Measurements from ENCODE around the gene PPM1F.
"Not testable (repeated sequence)": the region's sequence is repeated elsewhere in the genome, so short reads cannot be mapped to it uniquely, and the experiment has no call there.

Gene PPM1F

GRCh38 chr22:21940521-21940920 lies 12.1 kb downstream of the PPM1F start:
- DNase-seq (ENCODE audit: low spot score) = peak; percentile 22

DNA sequence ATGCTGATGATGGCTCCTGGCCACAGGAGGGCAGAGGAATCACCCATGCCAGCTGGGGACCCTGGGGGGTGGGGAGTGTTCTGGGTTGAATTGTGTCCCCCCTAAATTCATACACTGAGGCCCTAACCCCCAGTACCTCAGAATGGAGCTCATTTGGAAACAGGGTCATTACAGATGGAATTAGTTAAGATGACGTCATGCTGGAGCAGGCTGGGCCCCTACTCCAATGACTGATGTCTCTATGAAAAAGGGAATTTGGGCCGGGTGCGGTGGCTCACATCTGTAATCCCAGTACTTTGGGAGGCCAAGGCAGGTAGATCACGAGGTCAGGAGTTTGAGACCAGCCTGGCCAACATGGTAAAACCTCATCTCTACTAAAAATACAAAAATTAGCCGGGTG lies 12.7 kb downstream of the PPM1F start:
- not testable (repeated sequence) for DNase-seq (ENCODE audit: low spot score)

DNA sequence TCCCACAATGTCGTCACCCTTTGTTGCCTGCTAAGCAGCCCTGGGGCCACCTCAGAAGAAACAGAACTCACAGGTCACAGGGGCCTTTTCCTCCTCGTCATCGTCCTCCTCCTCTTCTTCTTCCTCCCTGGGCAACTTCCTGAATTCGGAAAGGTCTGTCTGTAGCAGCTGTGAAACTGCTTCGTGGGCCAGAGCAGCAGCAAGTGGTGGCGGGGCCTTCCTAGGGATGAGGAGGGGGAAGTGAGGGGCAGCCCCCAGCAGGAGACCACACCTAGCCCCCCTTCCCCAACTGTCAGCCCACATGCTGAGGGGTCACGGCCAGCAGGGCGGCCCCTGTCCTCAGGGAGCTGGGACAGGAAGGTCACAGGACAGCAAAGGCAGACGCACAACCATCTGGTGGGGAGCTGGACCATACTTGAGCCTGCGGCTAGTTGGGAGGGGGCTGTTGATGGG lies 13.2 kb downstream of the PPM1F start:
- DNase-seq (ENCODE audit: low spot score) = peak; percentile 30

DNA sequence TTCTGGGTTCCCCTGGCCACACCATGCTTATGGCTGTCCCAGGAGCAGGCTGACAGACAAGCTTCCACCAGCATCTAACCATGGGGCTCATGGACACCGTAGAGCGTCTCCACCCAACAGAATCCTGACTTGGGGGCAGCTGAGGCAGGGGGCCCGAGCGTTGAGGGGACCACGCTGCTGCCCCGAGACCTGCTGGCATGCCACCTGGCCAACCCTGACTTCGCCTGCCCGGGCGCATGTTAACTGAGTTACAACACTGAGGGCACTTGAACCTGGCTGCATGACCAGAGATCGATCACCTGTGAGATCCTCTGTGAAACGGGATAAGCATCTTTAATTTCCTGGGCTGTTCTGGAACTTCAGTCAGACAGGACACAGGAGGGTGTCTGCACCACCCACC lies 13.7 kb downstream of the PPM1F start:
- DNase-seq (ENCODE audit: low spot score) = no peak

- peak; percentile 97 for DNase-seq (ENCODE audit: low spot score)
Measured at GRCh38 chr22:21938071-21938822, 14.4 kb downstream of the PPM1F start.

DNA sequence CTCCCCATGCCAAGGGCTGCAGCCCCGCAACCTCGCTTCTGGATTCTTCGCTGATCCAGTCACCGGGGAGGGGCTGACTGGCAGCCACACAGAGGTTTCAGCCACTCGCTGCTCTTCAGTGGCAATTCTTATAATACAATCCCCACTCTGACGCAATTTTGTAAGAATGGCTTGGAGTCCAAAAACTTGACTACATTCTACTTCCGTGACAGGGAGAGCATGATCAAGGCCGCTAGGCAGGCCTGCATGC lies 14.9 kb downstream of the PPM1F start:
- DNase-seq (ENCODE audit: low spot score) = no peak

- peak; percentile 73 for DNase-seq (ENCODE audit: low spot score)
Measured at GRCh38 chr22:21937041-21937820, 15.4 kb downstream of the PPM1F start.

- DNase-seq (ENCODE audit: low spot score) = peak; percentile 38
Measured at GRCh38 chr22:21936151-21936775, 16.4 kb downstream of the PPM1F start.

DNA sequence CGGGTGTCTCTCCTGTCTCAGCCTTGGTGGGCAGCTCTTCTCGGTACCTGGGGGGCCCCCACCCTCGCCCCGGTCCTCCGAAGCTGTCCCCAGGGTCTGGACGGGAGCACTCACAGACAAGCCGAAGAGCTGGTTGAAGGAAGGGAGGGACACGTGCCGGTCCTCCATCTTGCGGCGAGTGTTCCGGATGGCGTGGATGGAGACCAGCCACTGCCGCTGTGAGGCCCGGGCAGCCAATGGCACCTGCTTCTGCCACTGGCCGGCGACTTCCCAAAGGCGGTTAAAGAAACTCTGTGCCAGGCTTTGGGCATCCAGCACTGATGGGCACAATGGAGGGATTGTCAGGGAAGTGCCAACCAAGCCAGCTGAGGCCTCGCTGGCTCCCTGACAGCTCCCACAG lies 18.7 kb downstream of the PPM1F start:
- peak; percentile 84 for DNase-seq (ENCODE audit: low spot score)

DNA sequence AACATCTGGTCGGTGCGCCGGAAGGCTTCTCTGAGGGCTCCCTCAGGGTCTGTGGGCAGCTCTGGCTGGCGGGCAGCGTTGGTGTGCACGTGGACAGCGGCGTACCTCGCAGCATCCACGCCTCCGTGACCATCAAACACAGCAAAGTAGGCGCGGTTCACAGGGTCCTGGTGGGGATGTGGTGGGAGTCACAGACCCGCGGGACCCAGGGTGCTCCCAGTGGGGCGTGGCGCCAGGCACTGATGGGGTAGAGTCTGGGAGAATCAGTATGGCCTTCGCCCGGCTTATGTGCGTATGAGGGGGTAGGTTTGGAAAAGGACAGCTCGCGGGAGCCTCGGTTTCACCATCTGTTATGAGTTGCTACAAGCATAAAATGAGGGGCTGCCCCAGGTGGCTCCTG lies 19.2 kb downstream of the PPM1F start:
- DNase-seq (ENCODE audit: low spot score) = no peak

DNA sequence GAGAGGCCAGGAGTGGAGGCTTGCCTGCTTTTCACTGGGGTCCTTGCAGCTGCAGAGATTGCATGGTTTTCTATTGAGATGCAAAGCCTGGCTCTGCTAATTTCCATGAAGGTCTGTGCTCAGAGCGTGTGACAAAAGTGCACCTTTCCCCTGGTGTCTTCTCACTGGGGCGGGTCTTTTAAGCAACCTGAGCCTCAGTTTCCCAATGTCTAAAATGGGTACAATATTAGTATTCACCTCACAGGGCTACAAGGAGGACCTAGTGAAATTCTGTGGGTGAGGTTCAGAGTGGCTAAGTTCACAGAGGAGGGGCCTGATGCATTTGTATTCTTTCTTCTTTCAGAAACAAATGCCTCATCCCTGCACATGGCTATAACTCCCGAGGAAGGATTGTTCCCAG lies 20.3 kb downstream of the PPM1F start:
- DNase-seq (ENCODE audit: low spot score) = no peak

DNA sequence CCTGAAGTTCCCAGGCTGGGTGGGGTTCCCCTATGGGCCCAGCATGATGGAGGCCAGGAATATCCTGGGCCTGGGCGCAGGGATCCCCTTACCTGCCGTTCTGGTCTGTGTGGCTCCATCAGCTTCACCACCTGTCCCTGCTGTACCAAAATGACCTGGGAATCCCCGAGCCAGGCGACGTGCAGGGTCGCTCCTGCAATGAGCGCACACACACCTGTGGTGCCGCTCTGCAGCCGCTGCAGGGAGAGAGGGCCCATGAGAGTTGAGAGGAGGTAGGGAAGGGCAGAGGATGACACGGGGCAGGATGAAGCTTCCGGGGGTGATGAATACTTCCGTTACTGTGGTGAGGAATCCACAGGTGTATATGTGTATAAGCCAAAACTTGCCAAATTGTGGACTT lies 21.6 kb downstream of the PPM1F start:
- no peak for DNase-seq (ENCODE audit: low spot score)

- DNase-seq (ENCODE audit: low spot score) = no peak
Measured at GRCh38 chr22:21929253-21929652, 23.4 kb downstream of the PPM1F start.

DNA sequence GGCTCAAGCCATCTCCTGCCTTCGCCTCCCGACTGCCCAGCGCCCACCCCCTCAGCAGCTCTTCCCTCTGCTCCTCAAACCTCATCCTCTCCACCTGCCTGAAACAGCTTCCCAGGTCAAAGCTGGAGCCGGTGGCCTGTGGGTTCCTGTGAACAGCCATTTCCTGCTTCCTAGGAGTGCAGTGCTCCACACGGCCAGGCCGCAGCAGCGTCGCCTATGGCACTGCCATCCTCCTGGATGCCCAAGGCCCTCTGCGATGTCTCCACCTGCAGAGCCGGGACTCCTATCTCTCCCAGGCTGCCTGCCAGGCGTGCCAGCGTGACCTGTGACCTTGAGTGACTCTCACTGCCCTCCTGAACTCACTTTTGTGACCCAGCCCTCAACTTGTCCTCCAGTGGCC lies 24.6 kb downstream of the PPM1F start:
- DNase-seq (ENCODE audit: low spot score) = no peak

- no peak for DNase-seq (ENCODE audit: low spot score)
Measured at GRCh38 chr22:21927174-21927823, 25.3 kb downstream of the PPM1F start.

DNA sequence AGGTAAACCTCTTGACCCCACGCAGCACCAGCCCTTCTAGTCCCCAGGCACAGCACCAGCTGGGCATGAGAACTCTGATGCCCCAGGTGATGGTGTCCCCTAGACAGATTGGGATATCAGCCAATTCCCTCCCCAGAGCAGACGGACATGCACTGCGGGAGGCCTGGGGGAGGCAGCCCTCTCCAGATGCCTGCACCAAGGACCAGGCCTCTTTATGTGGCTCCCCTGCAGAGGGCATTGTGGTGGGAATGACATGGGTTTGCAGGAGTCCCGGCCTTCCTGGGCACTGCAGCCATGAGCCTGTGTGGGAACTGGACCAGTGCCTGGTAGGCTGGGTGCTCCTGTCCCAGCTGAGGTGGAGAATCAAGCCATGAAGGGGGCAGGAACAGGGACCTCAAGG lies 25.9 kb downstream of the PPM1F start:
- no peak for DNase-seq (ENCODE audit: low spot score)

DNA sequence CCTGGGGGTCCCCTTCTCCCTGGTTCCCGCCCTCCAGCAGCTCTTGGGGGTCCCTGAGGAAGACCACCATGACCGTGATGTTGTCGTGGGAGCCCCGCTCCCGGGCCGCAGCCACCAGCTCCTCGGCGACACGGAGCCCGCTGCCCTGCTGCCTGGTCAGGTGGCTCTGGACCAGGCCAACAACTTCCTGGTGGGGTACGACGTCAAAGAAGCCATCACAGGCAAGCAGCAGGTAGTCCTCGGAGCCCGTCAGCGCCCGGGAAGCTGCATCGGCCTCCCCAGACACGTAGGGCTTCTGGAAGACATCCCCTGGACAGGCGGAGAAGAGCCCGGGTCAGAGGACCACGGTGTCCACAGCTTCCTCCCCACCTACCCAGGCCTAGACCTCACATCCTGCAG lies 29.5 kb downstream of the PPM1F start:
- DNase-seq (ENCODE audit: low spot score) = no peak

DNA sequence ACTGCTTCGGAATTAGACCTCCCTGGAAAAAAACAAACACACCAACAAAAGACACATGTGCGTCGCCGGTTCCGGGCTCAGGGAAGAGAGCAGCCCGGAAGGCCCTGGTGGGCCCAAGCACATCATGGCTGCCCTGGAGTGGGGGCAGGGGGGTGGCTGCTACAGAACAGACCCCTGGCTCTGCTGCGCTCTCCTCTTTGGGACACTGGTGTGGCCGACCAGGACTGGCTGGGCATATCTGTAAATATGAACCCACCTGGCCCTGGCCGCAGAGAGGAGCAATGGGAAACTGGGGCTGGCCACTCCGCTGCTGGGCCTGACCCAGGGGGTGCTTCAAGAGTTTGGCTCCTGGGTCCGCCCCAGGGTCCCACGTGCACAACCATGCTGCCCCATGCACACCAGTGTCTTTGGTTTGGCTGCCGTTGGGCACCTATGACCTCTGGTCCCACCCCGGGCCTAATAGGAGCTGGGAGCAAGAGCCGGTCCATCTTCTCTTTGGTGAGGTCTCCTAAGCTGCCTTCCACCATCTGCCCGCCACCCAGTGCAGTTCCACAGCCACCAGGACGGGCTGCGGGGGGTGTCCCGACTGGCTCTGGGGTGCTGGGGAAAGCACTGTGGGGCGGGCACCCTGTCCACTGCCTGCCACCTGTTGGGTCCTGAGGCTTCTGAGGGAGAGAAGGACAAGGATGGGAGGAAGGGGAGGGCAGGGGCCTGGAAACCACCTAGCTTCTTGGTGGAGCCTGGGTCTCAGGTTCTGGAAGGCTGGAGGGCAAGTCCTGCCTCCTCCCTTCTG lies 30.1 kb downstream of the PPM1F start:
- no peak for DNase-seq (ENCODE audit: low spot score)

GRCh38 chr22:21921729-21922128 lies 30.9 kb downstream of the PPM1F start:
- DNase-seq (ENCODE audit: low spot score) = no peak

- no peak for DNase-seq (ENCODE audit: low spot score)
Measured at GRCh38 chr22:21921184-21921721, 31.4 kb downstream of the PPM1F start.

DNA sequence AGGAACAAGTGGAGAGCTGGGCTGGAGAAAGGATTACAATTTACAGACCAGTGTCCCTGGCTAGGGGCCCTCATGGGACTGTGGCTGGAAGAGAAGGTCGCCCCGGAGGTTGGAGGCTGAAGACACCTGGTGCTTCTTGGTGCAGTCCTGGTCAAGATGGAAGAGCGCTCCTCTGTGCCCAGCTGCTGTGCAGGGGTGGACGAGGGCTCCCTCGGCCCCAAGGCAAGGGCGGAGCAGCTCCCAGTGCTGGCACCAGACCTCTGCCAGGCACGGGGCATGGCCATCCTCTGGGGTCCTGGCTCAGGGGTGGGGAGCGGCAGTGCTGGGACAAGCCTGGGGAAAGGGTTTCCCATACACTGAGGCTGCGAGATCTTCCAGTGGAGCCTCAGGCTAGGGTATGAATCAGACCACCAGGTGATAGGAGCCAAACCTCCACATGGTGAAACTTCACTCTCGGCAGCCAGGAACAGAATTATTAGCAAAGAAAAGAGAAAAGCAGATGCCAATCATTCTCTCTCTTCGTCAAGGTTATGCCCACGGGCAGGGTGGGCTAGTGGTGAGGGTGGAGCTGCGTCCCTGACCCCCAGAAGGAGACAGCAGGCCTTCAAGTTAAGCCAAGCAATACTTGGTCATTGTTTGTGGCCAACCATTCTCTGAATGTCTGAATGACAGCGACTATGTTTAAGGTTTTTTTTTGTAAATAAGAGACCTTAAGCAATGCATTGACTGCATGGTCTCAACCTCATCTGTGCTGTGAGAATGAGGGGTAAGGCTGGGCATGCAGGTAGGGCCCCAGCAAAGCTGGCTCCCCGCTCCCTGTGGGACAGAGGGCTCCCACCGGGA lies 32.1 kb downstream of the PPM1F start:
- no peak for DNase-seq (ENCODE audit: low spot score)

All from globus pallidus (tissue), 1 donor.